Measurements from ENCODE around the gene DACH1.

The DACH1 gene

GRCh38 chr13:71474936-71475335 lies 392.1 kb downstream of the DACH1 start (continued):
- no peak for TF ChIP-seq GLIS3 (CRISPR knock-in tag; IDR thresholded peaks at IDR 0.05)
- TF ChIP-seq ZC3H10 (CRISPR knock-in tag; IDR thresholded peaks at IDR 0.05): no peak

DNA sequence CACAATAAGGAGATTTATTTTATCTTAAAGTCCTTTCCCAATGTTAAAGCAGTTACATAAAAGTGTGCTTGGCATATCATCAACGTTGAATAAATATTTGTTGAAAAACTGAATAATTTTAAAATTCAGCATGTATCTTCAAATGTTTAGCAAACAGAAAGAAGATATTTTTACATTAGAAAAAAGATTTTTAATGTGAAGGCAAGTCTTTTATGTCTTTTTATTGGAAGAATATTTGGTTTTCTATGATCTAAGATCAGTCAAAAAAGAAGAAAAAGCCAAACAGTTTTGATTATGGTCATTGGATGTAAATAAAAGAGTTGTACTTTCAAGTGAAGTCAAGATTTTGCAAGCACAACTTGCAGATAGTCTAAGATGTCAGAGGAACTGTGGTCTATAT lies 397.4 kb downstream of the DACH1 start:
- no peak for ATAC-seq
- TF ChIP-seq ISL1 (CRISPR knock-in tag; IDR thresholded peaks at IDR 0.05) (no peak), TOX (CRISPR knock-in tag; IDR thresholded peaks at IDR 0.05; ENCODE audit: borderline replicate concordance) (no peak), ESRRG (CRISPR knock-in tag; IDR thresholded peaks at IDR 0.05) (no peak), ZFP30 (CRISPR knock-in tag; IDR thresholded peaks at IDR 0.05) (no peak), CSDC2 (CRISPR knock-in tag; IDR thresholded peaks at IDR 0.05) (no peak), ZFP3 (CRISPR knock-in tag; IDR thresholded peaks at IDR 0.05) (no peak)

DNA sequence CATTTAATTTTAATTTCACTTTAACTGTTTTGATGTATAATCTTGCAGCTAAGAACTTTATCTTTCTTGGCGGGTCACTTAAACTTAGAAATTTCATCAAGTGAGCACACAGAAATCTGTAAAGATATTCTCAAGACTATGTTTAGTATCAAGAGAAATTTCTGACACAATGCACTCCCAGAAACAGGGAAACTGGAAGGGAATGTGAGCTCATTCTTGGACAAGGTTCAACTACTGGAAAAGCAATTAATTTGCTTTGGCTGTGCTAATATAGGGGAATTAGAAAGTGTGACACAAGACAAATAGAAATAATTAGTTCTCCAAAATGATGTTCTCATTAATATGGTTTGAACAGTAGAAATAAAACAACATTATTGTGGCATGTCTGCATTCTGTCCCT lies 402.3 kb downstream of the DACH1 start:
- TF ChIP-seq ISL1 (CRISPR knock-in tag; IDR thresholded peaks at IDR 0.05) (0 out of 2 replicates have a peak, but pooled peaks have one; percentile 15), ZNF565 (CRISPR knock-in tag; conservative IDR thresholded peaks at IDR 0.05; ENCODE audit: low read depth) (no peak)

GRCh38 chr13:71461892-71462291 lies 405.1 kb downstream of the DACH1 start:
- ATAC-seq: no peak
- TF ChIP-seq TCF4 (CRISPR knock-in tag; IDR thresholded peaks at IDR 0.05; ENCODE audit: borderline replicate concordance) (no peak), TOX (CRISPR knock-in tag; IDR thresholded peaks at IDR 0.05; ENCODE audit: borderline replicate concordance) (no peak), POU6F1 (CRISPR knock-in tag; IDR thresholded peaks at IDR 0.05; ENCODE audit: borderline replicate concordance, low read depth) (no peak), PPARA (CRISPR knock-in tag; IDR thresholded peaks at IDR 0.05; ENCODE audit: borderline replicate concordance) (no peak), ZFP30 (CRISPR knock-in tag; IDR thresholded peaks at IDR 0.05) (no peak)
- TF ChIP-seq, protein P1, sequence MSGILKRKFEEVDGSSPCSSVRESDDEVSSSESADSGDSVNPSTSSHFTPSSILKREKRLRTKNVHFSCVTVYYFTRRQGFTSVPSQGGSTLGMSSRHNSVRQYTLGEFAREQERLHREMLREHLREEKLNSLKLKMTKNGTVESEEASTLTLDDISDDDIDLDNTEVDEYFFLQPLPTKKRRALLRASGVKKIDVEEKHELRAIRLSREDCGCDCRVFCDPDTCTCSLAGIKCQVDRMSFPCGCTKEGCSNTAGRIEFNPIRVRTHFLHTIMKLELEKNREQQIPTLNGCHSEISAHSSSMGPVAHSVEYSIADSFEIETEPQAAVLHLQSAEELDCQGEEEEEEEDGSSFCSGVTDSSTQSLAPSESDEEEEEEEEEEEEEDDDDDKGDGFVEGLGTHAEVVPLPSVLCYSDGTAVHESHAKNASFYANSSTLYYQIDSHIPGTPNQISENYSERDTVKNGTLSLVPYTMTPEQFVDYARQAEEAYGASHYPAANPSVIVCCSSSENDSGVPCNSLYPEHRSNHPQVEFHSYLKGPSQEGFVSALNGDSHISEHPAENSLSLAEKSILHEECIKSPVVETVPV (CRISPR knock-in tag; IDR thresholded peaks at IDR 0.05): no peak

More for the DNA sequence above, 402.3 kb downstream of the DACH1 start:
- ATAC-seq: no peak

- TF ChIP-seq ZNF8 (CRISPR knock-in tag; IDR thresholded peaks at IDR 0.05): no peak
- TF ChIP-seq CSDC2 (CRISPR knock-in tag; IDR thresholded peaks at IDR 0.05): no peak
- TF ChIP-seq, protein P2, sequence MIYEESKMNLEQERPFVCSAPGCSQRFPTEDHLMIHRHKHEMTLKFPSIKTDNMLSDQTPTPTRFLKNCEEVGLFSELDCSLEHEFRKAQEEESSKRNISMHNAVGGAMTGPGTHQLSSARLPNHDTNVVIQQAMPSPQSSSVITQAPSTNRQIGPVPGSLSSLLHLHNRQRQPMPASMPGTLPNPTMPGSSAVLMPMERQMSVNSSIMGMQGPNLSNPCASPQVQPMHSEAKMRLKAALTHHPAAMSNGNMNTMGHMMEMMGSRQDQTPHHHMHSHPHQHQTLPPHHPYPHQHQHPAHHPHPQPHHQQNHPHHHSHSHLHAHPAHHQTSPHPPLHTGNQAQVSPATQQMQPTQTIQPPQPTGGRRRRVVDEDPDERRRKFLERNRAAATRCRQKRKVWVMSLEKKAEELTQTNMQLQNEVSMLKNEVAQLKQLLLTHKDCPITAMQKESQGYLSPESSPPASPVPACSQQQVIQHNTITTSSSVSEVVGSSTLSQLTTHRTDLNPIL (CRISPR knock-in tag; IDR thresholded peaks at IDR 0.05; ENCODE audit: low read depth): no peak
- TF ChIP-seq SNAI2 (CRISPR knock-in tag; IDR thresholded peaks at IDR 0.05): no peak
- TF ChIP-seq ZNF70 (CRISPR knock-in tag; IDR thresholded peaks at IDR 0.05): no peak
- TF ChIP-seq TCF4 (CRISPR knock-in tag; IDR thresholded peaks at IDR 0.05; ENCODE audit: borderline replicate concordance): no peak
- no peak for TF ChIP-seq ZFP3 (CRISPR knock-in tag; IDR thresholded peaks at IDR 0.05)
- ATAC-seq: no peak
Measured at GRCh38 chr13:71460211-71460610, 406.8 kb downstream of the DACH1 start.

GRCh38 chr13:71459708-71460107 lies 407.3 kb downstream of the DACH1 start:
- ATAC-seq: no peak
- no peak for TF ChIP-seq ZNF70 (CRISPR knock-in tag; IDR thresholded peaks at IDR 0.05)
- TF ChIP-seq GLIS3 (CRISPR knock-in tag; IDR thresholded peaks at IDR 0.05): no peak
- no peak for TF ChIP-seq ZFP3 (CRISPR knock-in tag; IDR thresholded peaks at IDR 0.05)
- TF ChIP-seq POU6F1 (CRISPR knock-in tag; IDR thresholded peaks at IDR 0.05; ENCODE audit: borderline replicate concordance, low read depth): no peak
- TF ChIP-seq OSR1 (CRISPR knock-in tag; IDR thresholded peaks at IDR 0.05): no peak
- no peak for TF ChIP-seq PATZ1 (CRISPR knock-in tag; IDR thresholded peaks at IDR 0.05; ENCODE audit: borderline replicate concordance)
- no peak for TF ChIP-seq ZNF565 (CRISPR knock-in tag; conservative IDR thresholded peaks at IDR 0.05; ENCODE audit: low read depth)

All from SK-N-SH treated with all-trans-retinoic acid at 6 μM for 48 hours (cell line).